ENCODE results near the gene MED8. TPM values are rescaled to one million over a fixed set of nuclear protein-coding genes. Genes with fewer than 3 reads are reported as not detected.

Gene MED8
- total RNA-seq, 4 donors from 2014 or later, result 26.3 to 51.4 (median 37.1) TPM

GRCh38 chr1:43334453-43335205 is 55.0 kb downstream of the MED8 start:
- DNase-seq (ENCODE audit: low spot score) (no peak), ATAC-seq (ENCODE audit: low FRiP score) (no peak)
- TF ChIP-seq, protein P1, sequence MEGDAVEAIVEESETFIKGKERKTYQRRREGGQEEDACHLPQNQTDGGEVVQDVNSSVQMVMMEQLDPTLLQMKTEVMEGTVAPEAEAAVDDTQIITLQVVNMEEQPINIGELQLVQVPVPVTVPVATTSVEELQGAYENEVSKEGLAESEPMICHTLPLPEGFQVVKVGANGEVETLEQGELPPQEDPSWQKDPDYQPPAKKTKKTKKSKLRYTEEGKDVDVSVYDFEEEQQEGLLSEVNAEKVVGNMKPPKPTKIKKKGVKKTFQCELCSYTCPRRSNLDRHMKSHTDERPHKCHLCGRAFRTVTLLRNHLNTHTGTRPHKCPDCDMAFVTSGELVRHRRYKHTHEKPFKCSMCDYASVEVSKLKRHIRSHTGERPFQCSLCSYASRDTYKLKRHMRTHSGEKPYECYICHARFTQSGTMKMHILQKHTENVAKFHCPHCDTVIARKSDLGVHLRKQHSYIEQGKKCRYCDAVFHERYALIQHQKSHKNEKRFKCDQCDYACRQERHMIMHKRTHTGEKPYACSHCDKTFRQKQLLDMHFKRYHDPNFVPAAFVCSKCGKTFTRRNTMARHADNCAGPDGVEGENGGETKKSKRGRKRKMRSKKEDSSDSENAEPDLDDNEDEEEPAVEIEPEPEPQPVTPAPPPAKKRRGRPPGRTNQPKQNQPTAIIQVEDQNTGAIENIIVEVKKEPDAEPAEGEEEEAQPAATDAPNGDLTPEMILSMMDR (IDR thresholded peaks at IDR 0.05), result no peak

Other genes starting within 250 kb of the MED8 start
- gene EBNA1BP2, start 217.5 kb downstream of the MED8 start, total RNA-seq, result 100 to 1,000 TPM in 1 of 4 donors, 10 to 100 TPM in 3; 41.5 to 110 (median 49.9) TPM
- gene CFAP57, start 217.5 kb downstream of the MED8 start, total RNA-seq, result under 1 TPM in 2 of 4 donors, not detected in 2; 0.12 to 0.46 TPM
- gene TMEM125, start 119.8 kb downstream of the MED8 start, total RNA-seq, result 1 to 10 TPM in 1 of 4 donors, under 1 TPM in 1, not detected in 2; 0.24 to 1.0 TPM
- gene C1orf210, start 104.2 kb downstream of the MED8 start, total RNA-seq, result not detected
- gene TIE1, start 88.8 kb downstream of the MED8 start, total RNA-seq, result 100 to 1,000 TPM in 1 of 4 donors, 10 to 100 TPM in 3; 15.2 to 156 (median 44.6) TPM
- gene MPL, start 52.0 kb downstream of the MED8 start, total RNA-seq, result under 1 TPM in 2 of 4 donors, not detected in 2; 0.36 to 0.44 TPM
- gene CDC20, start 30.8 kb downstream of the MED8 start, total RNA-seq, result 1 to 10 TPM in 2 of 4 donors, under 1 TPM in 2; 0.38 to 3.0 (median 1.6) TPM
- 100 to 1,000 TPM in 1 of 4 donors, 10 to 100 TPM in 3; 56.4 to 124 (median 78.2) TPM for gene ELOVL1, start 21.8 kb downstream of the MED8 start, total RNA-seq
- gene SZT2, start 99 bp upstream of the MED8 start, total RNA-seq, result 10 to 100 TPM; 26.4 to 61.9 (median 36.7) TPM
- 10 to 100 TPM; 39.5 to 59.0 (median 53.2) TPM for gene HYI, start 64.1 kb upstream of the MED8 start, total RNA-seq
- gene PTPRF, start 141.1 kb upstream of the MED8 start, total RNA-seq, result 100 to 1,000 TPM in 3 of 4 donors, 10 to 100 TPM in 1; 79.1 to 176 (median 139) TPM